ENCODE results near the gene RGR.

GRCh38 chr10:84233940-84234339 is 10.9 kb upstream of the RGR start:
- TF ChIP-seq CREB1 (IDR thresholded peaks at IDR 0.05; ENCODE audit: low read depth) = no peak
- TF ChIP-seq NFIC (IDR thresholded peaks at IDR 0.05) = no peak
- TF ChIP-seq EGR1 (IDR thresholded peaks at IDR 0.05) = no peak
- TF ChIP-seq, protein P1, sequence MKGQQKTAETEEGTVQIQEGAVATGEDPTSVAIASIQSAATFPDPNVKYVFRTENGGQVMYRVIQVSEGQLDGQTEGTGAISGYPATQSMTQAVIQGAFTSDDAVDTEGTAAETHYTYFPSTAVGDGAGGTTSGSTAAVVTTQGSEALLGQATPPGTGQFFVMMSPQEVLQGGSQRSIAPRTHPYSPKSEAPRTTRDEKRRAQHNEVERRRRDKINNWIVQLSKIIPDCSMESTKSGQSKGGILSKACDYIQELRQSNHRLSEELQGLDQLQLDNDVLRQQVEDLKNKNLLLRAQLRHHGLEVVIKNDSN (IDR thresholded peaks at IDR 0.05) = no peak
- no peak for TF ChIP-seq CEBPB (IDR thresholded peaks at IDR 0.05)
- no peak for TF ChIP-seq EP300 (IDR thresholded peaks at IDR 0.05; ENCODE audit: borderline replicate concordance)
- no peak for TF ChIP-seq REST (IDR thresholded peaks at IDR 0.05; ENCODE audit: low read depth)
- TF ChIP-seq, protein P2, sequence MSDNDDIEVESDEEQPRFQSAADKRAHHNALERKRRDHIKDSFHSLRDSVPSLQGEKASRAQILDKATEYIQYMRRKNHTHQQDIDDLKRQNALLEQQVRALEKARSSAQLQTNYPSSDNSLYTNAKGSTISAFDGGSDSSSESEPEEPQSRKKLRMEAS (IDR thresholded peaks at IDR 0.05) = no peak
